ENCODE data around the gene ITIH1. TPM values are rescaled to one million over a fixed set of nuclear protein-coding genes. Genes with fewer than 3 reads are reported as not detected.

The ITIH1 gene
- total RNA-seq, 4 donors from 2014 or later: 0.39 TPM; not detected in 3

- no peak overlapping the region for H3K4me3 ChIP-seq (ENCODE audit: low read depth, poor library complexity, severe bottlenecking)
- no peak for DNase-seq (ENCODE audit: low spot score in 2 of 2)
- intact Hi-C loops (cut with DNase I; ENCODE audit: low total_unique reads): no loop called here
- TF ChIP-seq POLR2A (IDR thresholded peaks at IDR 0.05): no peak
- TF ChIP-seq, protein P1, sequence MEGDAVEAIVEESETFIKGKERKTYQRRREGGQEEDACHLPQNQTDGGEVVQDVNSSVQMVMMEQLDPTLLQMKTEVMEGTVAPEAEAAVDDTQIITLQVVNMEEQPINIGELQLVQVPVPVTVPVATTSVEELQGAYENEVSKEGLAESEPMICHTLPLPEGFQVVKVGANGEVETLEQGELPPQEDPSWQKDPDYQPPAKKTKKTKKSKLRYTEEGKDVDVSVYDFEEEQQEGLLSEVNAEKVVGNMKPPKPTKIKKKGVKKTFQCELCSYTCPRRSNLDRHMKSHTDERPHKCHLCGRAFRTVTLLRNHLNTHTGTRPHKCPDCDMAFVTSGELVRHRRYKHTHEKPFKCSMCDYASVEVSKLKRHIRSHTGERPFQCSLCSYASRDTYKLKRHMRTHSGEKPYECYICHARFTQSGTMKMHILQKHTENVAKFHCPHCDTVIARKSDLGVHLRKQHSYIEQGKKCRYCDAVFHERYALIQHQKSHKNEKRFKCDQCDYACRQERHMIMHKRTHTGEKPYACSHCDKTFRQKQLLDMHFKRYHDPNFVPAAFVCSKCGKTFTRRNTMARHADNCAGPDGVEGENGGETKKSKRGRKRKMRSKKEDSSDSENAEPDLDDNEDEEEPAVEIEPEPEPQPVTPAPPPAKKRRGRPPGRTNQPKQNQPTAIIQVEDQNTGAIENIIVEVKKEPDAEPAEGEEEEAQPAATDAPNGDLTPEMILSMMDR (IDR thresholded peaks at IDR 0.05): no peak
- 86 to 93% methylated on average over 1 of the region's 1 CpG for WGBS, 2 donors
Observed at GRCh38 chr3:52739730-52740129, 37.7 kb upstream of the ITIH1 start.

DNA sequence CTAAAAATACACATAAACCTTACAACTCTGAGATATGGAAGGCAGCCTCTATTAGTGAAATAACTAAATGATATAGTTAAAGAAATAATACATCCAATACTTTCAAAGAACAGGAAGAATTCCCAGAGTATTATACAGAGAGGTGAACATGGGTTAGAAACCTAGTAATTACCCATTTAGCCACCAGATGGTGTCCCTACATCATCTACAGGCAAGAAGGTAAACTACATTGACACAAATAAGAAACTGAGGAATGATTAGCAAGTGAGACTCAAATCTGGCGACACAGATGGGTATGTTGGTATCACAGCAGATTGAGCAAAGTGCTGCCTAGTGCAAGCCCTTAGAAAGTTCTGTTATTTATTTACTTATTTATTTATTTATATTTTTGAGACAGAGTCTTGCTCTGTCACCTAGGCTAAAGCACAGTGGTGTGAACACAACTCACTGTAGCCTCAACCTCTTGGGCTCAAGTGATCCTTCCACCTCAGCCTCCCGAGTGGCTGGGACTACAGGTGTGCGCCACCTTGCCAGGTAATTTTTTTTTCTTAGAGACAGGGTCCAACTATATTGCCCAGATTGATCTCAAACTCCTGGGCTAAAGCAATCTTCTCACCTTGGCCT, 34.9 kb upstream of the ITIH1 start:
- 72 to 84% methylated on average over 3 of the region's 3 CpGs for WGBS, 2 donors
- intact Hi-C loops (cut with DNase I; ENCODE audit: low total_unique reads): no loop called here
- no peak overlapping the region for H3K4me3 ChIP-seq (ENCODE audit: low read depth, poor library complexity, severe bottlenecking)
- no peak for TF ChIP-seq POLR2A (IDR thresholded peaks at IDR 0.05)
- TF ChIP-seq, protein P1 (IDR thresholded peaks at IDR 0.05): no peak
- no peak for DNase-seq (ENCODE audit: low spot score in 2 of 2)

DNA sequence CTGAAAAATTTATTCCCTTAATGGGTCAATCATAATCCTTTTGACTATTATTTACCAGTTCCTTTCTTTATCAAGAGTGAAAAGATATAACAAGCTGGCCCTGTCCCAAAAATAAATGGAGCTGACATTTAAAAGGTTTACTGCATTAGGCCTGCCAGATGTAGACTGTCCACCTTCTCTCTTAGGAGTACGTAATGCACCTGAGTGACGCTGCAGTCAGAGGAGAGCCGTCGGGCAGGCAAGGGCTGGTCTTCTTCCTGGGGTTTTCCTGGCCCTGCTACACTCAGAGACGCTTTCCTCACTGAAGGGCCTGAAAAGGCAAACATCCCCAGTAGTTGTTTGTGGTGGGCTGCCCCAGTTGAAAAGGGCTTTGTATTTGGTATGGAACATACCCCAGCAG, 34.2 kb upstream of the ITIH1 start:
- DNase-seq (ENCODE audit: low spot score in 2 of 2): no peak
- intact Hi-C loops (cut with DNase I; ENCODE audit: low total_unique reads): no loop called here
- 92 to 95% methylated on average over 5 of the region's 5 CpGs for WGBS, 2 donors
- no peak overlapping the region for H3K4me3 ChIP-seq (ENCODE audit: low read depth, poor library complexity, severe bottlenecking)
- TF ChIP-seq, protein P1 (IDR thresholded peaks at IDR 0.05): no peak

GRCh38 chr3:52743721-52744120, 33.7 kb upstream of the ITIH1 start:
- 84 to 89% methylated on average over 2 of the region's 2 CpGs for WGBS, 2 donors
- TF ChIP-seq, protein P1 (IDR thresholded peaks at IDR 0.05): no peak
- no peak for TF ChIP-seq POLR2A (IDR thresholded peaks at IDR 0.05)
- no peak for DNase-seq (ENCODE audit: low spot score in 2 of 2)
- H3K4me3 ChIP-seq (ENCODE audit: low read depth, poor library complexity, severe bottlenecking): no peak overlapping the region
- intact Hi-C loops (cut with DNase I; ENCODE audit: low total_unique reads): no loop called here

DNA sequence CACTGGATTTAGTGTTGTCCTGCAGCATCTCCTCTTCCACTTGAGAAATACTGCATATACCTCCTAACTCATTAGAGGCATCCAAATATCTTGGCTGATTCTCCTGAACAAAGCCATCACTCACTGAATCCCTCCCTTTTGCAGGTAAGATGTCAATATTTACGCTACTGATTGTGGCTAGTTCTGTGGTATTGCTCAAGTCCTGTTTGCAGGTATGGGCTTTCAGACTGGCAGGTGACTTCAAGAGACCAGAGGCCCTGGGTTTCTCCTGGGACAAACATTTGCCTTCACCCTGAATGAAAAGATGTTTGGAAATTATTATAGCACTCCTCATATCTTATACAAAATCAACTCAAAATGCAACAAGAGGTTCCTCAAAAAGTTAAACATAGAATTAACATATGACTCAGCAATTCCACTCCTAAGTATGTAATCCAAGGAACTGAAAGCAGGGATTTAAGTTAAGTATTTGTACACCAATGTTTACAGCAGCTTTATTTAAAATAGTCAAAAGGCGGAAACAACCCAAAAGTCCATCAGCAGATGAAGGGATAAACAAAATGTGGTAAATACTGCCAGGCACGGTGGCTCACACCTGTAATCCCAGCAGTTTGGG, 25.2 kb upstream of the ITIH1 start:
- no peak overlapping the region for H3K4me3 ChIP-seq (ENCODE audit: low read depth, poor library complexity, severe bottlenecking)
- no peak for TF ChIP-seq POLR2A (IDR thresholded peaks at IDR 0.05)
- TF ChIP-seq, protein P1 (IDR thresholded peaks at IDR 0.05): no peak
- intact Hi-C loops (cut with DNase I; ENCODE audit: low total_unique reads): no loop called here
- DNase-seq (ENCODE audit: low spot score in 2 of 2): no peak
- 83 to 86% methylated on average over 3 of the region's 3 CpGs for WGBS, 2 donors

DNA sequence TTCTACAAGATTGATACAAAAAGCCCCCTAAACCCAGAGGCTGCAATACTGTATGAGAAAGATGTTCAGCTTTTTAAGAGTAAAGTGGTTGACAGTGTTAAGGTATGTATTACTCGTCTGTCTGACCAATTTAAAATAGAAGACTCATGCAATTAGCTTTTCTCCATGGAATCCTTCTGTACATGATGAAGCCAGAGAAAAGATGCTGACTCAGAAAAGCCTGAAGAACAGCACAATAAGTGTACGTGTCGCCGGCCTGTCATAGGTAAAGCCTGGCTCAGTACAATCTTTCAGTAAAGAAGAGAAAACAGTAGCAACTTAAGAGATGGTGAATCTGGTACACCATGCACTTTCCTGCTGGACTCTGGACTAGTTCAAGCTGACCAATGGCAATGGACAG, 23.0 kb upstream of the ITIH1 start:
- no peak overlapping the region for H3K4me3 ChIP-seq (ENCODE audit: low read depth, poor library complexity, severe bottlenecking)
- DNase-seq (ENCODE audit: low spot score in 2 of 2): no peak
- intact Hi-C loops (cut with DNase I; ENCODE audit: low total_unique reads): no loop called here
- 94% methylated on average over 4 of the region's 4 CpGs for WGBS, 2 donors
- no peak for TF ChIP-seq POLR2A (IDR thresholded peaks at IDR 0.05)
- TF ChIP-seq, protein P1 (IDR thresholded peaks at IDR 0.05): no peak
